Measurements from ENCODE around the gene SUGCT. TPM values are rescaled to one million over a fixed set of nuclear protein-coding genes. Genes with fewer than 3 reads are reported as not detected.

SUGCT gene
- total and polyA plus RNA-seq, 2 of the 13 experiments (the other 11 are each of a cell fraction or from before 2014, with no cell fraction given), result 10.1 to 22.2 TPM

DNA sequence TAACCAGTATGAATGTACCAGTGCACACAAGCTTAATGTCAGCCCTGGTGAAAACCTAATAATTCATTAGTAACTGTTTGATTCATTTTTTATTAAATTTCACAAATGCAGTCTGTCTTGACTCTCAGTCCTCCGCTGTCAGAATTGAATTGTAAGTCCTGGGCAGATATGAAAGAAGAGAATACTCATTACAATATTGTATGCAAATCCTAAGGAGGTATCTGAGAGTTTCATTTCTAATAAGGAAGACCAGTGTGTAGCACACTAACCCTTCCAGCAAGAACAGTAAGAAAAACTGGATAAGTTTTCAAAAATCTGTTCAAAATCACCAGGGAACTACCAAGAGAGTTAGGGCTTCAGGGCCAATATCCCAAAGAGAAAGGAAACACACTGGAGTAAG is 652.1 kb downstream of the SUGCT start:
- POLR2A ChIA-PET, result no interaction called here
- no TSS peak for BruUV-seq (replicated peaks)
- in situ Hi-C loops (cut with HindIII; ENCODE audit: extremely low pct_ligation_motif_present, low pct_unique_long_range_greater_than_20kb) (no loop called here), intact Hi-C loops (cut with micrococcal nuclease; ENCODE audit: unreplicated experiment) (no loop called here)
- Histone ChIP-seq H3K4me3 (replicated peaks in 1 of 3; ENCODE audit: insufficient read depth in 1 of 3, low read depth in 2 of 3, low read length in 3 of 3) (no peak overlapping the region), H4K20me1 (ENCODE audit: insufficient read depth, low read length) (no peaks in the 10 kb centered on the region), H3K4me2 (ENCODE audit: low read depth, low read length) (no peak overlapping the region), H3K79me2 (ENCODE audit: insufficient read depth, low read length) (no peaks in the 10 kb centered on the region), H3K4me1 (ENCODE audit: insufficient read depth, low read length) (no peaks in the 10 kb centered on the region), H3K36me3 (replicated peaks in 1 of 2; ENCODE audit: control insufficient read depth in 1 of 2, insufficient read depth in 2 of 2, low read length in 2 of 2) (no peaks in the 10 kb centered on the region), H2AFZ (ENCODE audit: low read length) (no peak overlapping the region), H3K27me3 (ENCODE audit: control insufficient read depth in 1 of 2, insufficient read depth in 2 of 2, low read length in 2 of 2) (no peaks in the 10 kb centered on the region), H3K27ac (ENCODE audit: extremely low read length, insufficient read depth, low read length) (no peak overlapping the region), H3K9me3 (ENCODE audit: low read length) (no peaks in the 10 kb centered on the region), H3K9ac (ENCODE audit: insufficient read depth, low read depth, low read length) (no peak overlapping the region)
- WGBS (ENCODE audit: low lambda C conversion rate), result 97% methylated on average over 1 of the region's 1 CpG
- CTCF ChIA-PET (ENCODE audit: low intra/inter-chr PET ratio, low total read pairs), result no interaction called here
- ATAC-seq, result no peak
- no peak for FAIRE-seq
- DNase-seq (ENCODE audit: low spot score), result no peak
- no peak for TF ChIP-seq E2F2 (CRISPR knock-in tag; IDR thresholded peaks at IDR 0.05; ENCODE audit: borderline replicate concordance)
- TF ChIP-seq ZNF598 (CRISPR knock-in tag; IDR thresholded peaks at IDR 0.05; ENCODE audit: borderline replicate concordance), result no peak
- TF ChIP-seq, protein P1, sequence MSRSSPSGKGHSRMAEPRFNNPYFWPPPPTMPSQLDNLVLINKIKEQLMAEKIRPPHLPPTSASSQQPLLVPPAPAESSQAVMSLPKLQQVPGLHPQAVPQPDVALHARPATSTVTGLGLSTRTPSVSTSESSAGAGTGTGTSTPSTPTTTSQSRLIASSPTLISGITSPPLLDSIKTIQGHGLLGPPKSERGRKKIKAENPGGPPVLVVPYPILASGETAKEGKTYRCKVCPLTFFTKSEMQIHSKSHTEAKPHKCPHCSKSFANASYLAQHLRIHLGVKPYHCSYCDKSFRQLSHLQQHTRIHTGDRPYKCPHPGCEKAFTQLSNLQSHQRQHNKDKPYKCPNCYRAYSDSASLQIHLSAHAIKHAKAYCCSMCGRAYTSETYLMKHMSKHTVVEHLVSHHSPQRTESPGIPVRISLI (CRISPR knock-in tag; IDR thresholded peaks at IDR 0.05; ENCODE audit: borderline replicate concordance), result no peak
- no peak for TF ChIP-seq ZUFSP (CRISPR knock-in tag; IDR thresholded peaks at IDR 0.05; ENCODE audit: borderline replicate concordance)
- TF ChIP-seq FUBP1 (CRISPR knock-in tag; IDR thresholded peaks at IDR 0.05; ENCODE audit: borderline replicate concordance), result no peak
- TF ChIP-seq, protein P2, sequence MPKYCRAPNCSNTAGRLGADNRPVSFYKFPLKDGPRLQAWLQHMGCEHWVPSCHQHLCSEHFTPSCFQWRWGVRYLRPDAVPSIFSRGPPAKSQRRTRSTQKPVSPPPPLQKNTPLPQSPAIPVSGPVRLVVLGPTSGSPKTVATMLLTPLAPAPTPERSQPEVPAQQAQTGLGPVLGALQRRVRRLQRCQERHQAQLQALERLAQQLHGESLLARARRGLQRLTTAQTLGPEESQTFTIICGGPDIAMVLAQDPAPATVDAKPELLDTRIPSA (CRISPR knock-in tag; IDR thresholded peaks at IDR 0.05; ENCODE audit: borderline replicate concordance), result no peak
- TF ChIP-seq KAT7 (CRISPR knock-in tag; IDR thresholded peaks at IDR 0.05; ENCODE audit: borderline replicate concordance), result no peak
- TF ChIP-seq ZNF710 (CRISPR knock-in tag; IDR thresholded peaks at IDR 0.05; ENCODE audit: borderline replicate concordance), result no peak
- no peak for TF ChIP-seq KLF13 (CRISPR knock-in tag; IDR thresholded peaks at IDR 0.05)
- TF ChIP-seq MEIS1 (CRISPR knock-in tag; IDR thresholded peaks at IDR 0.05; ENCODE audit: borderline replicate concordance), result no peak
- no peak for TF ChIP-seq DNMT1 (CRISPR knock-in tag; IDR thresholded peaks at IDR 0.05)
- no peak for TF ChIP-seq ZBTB1 (CRISPR knock-in tag; IDR thresholded peaks at IDR 0.05; ENCODE audit: borderline replicate concordance)
- no peak for TF ChIP-seq GATA4 (IDR thresholded peaks at IDR 0.05; ENCODE audit: borderline replicate concordance, low read depth)
- TF ChIP-seq HNF4A (CRISPR knock-in tag; IDR thresholded peaks at IDR 0.05), result no peak
- TF ChIP-seq MAF1 (CRISPR knock-in tag; IDR thresholded peaks at IDR 0.05; ENCODE audit: borderline replicate concordance), result no peak
- no peak for TF ChIP-seq ZSCAN29 (CRISPR knock-in tag; conservative IDR thresholded peaks at IDR 0.05)
